ENCODE measurements around the gene EEF1AKMT2. TPM values are rescaled to one million over a fixed set of nuclear protein-coding genes. Genes with fewer than 3 reads are reported as not detected.

The EEF1AKMT2 gene
- total and polyA plus RNA-seq, 8 donors, result 7.6 to 47.9 (median 12.9) TPM

DNA sequence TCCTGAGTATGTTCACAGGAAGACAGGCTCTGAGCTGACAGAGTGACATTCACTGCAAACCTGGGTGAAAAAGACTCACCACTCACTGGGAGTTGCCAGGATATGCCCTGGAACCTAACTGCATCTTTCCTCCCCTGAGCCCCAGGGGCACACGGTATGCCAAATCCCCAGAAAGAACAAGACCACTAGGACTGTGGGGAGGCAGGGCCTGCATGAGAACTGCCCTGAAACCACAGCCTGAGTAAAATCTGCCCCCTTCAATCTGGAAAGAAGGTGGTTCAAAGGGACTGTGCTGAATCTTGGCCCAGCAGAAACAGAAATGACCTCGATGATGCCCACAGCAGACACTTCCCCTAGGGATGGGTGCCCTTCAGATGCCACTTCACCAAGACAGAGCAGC lies 54.0 kb downstream of the EEF1AKMT2 start:
- Histone ChIP-seq H3K4me3 (no peak overlapping the region), H3K9me3 (no peaks in the 10 kb centered on the region)

DNA sequence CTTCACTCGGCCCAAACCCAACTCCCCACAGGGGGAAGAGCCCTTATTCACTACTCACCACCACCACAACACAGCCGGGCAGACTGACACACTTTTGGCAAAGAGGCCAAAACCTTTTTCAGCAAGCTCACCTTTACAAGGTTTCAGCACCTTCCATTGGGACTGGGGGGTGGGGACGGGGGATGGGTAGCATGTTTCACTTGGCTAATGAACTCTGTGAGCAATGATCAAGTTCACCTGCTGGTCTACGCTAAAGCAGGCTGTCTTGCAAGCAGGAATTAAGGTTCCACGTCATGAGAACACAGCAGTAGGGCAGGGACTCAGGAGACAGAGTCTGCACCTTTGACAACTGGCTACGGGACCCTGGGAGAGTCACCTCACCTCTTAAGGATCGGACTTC lies 54.5 kb downstream of the EEF1AKMT2 start:
- Histone ChIP-seq H3K36me3 (no peaks in the 10 kb centered on the region), H3K27me3 (no peaks in the 10 kb centered on the region), H3K27ac (peak overlapping the region; percentile 31 to 89 (median 77)), H3K4me1 (peaks cover 91 to 100% (median 99%) of the 10 kb centered on the region in 4 donors), H3K9me3 (no peaks in the 10 kb centered on the region), H3K4me3 (no peak overlapping the region)
- peak in 1 of 2 donors; percentile 50 for DNase-seq
- intact Hi-C loops (cut with DNase I; ENCODE audit: low total_unique reads), result loop anchor here (10.0 kb wide), 1 partner anchor 102 kb away; no protein-coding TSS in a partner anchor
- TF ChIP-seq POLR2A (IDR thresholded peaks at IDR 0.05), result no peak
- TF ChIP-seq POLR2AphosphoS5 (IDR thresholded peaks at IDR 0.05), result no peak
- TF ChIP-seq, protein P1, sequence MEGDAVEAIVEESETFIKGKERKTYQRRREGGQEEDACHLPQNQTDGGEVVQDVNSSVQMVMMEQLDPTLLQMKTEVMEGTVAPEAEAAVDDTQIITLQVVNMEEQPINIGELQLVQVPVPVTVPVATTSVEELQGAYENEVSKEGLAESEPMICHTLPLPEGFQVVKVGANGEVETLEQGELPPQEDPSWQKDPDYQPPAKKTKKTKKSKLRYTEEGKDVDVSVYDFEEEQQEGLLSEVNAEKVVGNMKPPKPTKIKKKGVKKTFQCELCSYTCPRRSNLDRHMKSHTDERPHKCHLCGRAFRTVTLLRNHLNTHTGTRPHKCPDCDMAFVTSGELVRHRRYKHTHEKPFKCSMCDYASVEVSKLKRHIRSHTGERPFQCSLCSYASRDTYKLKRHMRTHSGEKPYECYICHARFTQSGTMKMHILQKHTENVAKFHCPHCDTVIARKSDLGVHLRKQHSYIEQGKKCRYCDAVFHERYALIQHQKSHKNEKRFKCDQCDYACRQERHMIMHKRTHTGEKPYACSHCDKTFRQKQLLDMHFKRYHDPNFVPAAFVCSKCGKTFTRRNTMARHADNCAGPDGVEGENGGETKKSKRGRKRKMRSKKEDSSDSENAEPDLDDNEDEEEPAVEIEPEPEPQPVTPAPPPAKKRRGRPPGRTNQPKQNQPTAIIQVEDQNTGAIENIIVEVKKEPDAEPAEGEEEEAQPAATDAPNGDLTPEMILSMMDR (IDR thresholded peaks at IDR 0.05), result no peak
- TF ChIP-seq EP300 (IDR thresholded peaks at IDR 0.05), result no peak
- 46 to 59% (median 54%) methylated on average over 6 to 7 of the region's 7 CpGs for WGBS, 5 donors

More for the DNA sequence above, 54.0 kb downstream of the EEF1AKMT2 start:
- intact Hi-C loops (cut with DNase I; ENCODE audit: low total_unique reads), result loop anchor here (10.0 kb wide), 1 partner anchor 103 kb away; no protein-coding TSS in a partner anchor
- peak overlapping the region in 3 of 5 donors; percentile 77 to 89 (median 83) for H3K27ac ChIP-seq
- DNase-seq, result no peak
- 61 to 73% (median 67%) methylated on average over 2 of the region's 2 CpGs for WGBS, 5 donors
- peaks cover 92 to 100% (median 99%) of the 10 kb centered on the region in 4 donors for H3K4me1 ChIP-seq
- H3K36me3 ChIP-seq, result no peaks in the 10 kb centered on the region
- H3K27me3 ChIP-seq, result no peaks in the 10 kb centered on the region
- TF ChIP-seq, protein P1 (IDR thresholded peaks at IDR 0.05), result no peak
- TF ChIP-seq EP300 (IDR thresholded peaks at IDR 0.05), result no peak
- TF ChIP-seq POLR2A (IDR thresholded peaks at IDR 0.05), result no peak
- TF ChIP-seq POLR2AphosphoS5 (IDR thresholded peaks at IDR 0.05), result no peak

DNA sequence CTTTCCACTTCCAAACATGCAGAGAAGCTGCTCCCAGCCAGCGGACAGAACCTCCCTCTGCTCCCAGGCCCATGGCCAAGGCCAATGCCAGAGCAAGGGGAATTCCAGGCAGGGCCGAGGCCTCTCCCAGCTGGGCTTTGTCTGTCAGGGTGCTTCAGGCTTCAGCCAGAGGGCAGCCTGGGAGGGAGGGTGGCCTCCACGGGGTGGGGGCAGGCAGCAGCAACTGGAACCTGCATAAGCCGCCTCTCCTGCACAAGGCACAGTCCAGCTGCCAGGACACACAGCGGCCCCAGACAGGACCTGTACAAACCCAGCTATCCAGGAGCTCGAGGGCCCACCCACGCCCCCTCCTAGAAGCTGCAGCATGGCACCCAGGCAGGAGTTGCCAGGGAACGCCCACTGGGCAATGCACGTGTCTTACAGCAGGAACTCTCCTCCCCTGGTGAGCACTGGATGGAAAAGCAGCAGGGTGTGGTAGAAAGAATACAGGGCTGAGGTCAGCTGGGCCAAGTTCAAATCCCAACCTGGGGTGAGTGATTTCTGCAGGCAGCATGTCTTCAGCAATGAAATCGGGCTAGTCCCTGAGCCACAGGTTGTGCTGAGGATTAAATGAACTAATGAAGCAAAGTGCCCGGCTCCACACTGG lies 55.1 kb downstream of the EEF1AKMT2 start:
- Histone ChIP-seq H3K27ac (peak overlapping the region; percentile 31 to 89 (median 77)), H3K4me1 (peaks cover 85 to 98% (median 98%) of the 10 kb centered on the region in 4 donors), H3K36me3 (peaks cover 0 to 2% (median 0%) of the 10 kb centered on the region in 4 donors), H3K9me3 (no peaks in the 10 kb centered on the region), H3K4me3 (peak overlapping the region in 2 of 4 donors; percentile 4 to 26), H3K27me3 (no peaks in the 10 kb centered on the region)
- TF ChIP-seq EP300 (IDR thresholded peaks at IDR 0.05) (peak; percentile 40), POLR2A (IDR thresholded peaks at IDR 0.05) (no peak), POLR2AphosphoS5 (IDR thresholded peaks at IDR 0.05) (peak; percentile 61 to 91 (median 63))
- TF ChIP-seq, protein P1 (IDR thresholded peaks at IDR 0.05), result peak in 1 of 7 experiments; percentile 9
- intact Hi-C loops (cut with DNase I; ENCODE audit: low total_unique reads), result loop anchor here (10.0 kb wide), 1 partner anchor 102 kb away; no protein-coding TSS in a partner anchor
- WGBS, 5 donors, result 21 to 33% (median 23%) methylated on average over 7 to 11 of the region's 11 CpGs
- peak; percentile 75 to 87 for DNase-seq

DNA sequence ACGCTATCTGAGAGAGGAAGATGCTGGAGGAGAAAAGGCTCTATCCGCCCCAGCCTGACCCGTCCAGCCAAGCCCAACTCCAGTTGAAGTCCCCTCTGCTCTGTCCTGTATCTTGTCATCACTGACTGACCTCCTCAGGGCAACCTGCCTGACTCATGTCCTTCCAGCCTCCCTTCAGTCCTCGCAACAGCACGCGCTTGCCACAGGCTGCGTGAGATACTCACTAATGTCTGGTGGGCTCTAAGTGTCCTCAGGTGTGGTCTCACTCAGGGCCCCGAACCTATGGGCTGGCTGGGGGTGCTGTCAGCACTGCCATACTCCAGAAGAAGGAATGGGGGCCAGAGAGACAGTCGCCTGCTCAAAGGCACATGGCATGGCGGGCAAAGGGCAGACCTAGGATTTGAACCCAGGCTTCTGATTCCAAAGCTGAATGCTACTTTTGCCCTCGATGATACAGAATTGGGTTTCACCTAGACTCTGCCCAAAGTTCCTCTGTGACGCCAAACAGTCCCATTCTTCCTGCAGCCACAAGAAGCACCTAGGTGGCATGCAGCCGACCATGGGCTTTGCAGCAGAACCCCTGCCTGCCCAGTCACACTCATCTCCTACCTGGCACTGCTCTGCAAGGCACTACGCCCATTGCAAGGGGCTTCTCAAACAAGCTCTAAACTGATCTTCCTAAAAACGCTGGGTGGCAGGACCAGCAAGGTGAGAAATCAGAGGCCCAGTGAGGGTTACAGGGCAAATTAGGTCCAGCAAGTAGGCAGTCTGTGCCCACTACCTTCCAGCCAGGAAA lies 56.0 kb downstream of the EEF1AKMT2 start:
- H3K27ac ChIP-seq, result peak overlapping the region; percentile 31 to 89 (median 77)
- peaks cover 76 to 97% (median 91%) of the 10 kb centered on the region in 4 donors for H3K4me1 ChIP-seq
- H3K27me3 ChIP-seq, result no peaks in the 10 kb centered on the region
- intact Hi-C loops (cut with DNase I; ENCODE audit: low total_unique reads), result loop anchor here (10.0 kb wide), 1 partner anchor 101 kb away; no protein-coding TSS in a partner anchor
- 89 to 95% (median 92%) methylated on average over 10 to 15 of the region's 15 CpGs for WGBS, 5 donors
- no peaks in the 10 kb centered on the region for H3K9me3 ChIP-seq
- peaks cover 0 to 4% (median 0%) of the 10 kb centered on the region in 4 donors for H3K36me3 ChIP-seq
- H3K4me3 ChIP-seq, result no peak overlapping the region
- no peak for DNase-seq
- TF ChIP-seq POLR2A (IDR thresholded peaks at IDR 0.05) (no peak), EP300 (IDR thresholded peaks at IDR 0.05) (no peak), POLR2AphosphoS5 (IDR thresholded peaks at IDR 0.05) (no peak)
- TF ChIP-seq, protein P1 (IDR thresholded peaks at IDR 0.05), result no peak
